ENCODE results near the gene CKM.
"Not testable (repeated sequence)": the region's sequence is repeated elsewhere in the genome, so short reads cannot be mapped to it uniquely, and the experiment has no call there.

Gene CKM

DNA sequence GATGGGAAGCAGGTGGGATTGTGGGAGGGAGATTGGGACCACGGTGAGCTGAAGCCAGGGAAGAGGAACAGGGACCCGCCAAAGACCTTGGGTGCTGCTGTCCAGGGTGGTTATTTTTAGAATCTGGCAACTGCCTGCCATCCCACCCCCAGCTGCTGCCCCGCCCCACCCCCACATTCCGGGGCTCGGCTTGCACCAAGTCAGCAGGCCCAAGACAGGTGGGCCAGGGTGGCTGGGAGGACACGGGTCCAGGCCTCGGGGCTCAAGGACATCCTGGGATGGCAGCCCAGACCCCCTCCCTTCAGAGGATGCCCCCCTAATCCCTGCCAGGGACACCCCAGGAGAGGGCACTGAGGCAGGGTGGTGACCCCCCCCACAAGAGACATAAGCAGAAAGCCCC lies 827 bp downstream of the CKM start:
- no peak for DNase-seq

DNA sequence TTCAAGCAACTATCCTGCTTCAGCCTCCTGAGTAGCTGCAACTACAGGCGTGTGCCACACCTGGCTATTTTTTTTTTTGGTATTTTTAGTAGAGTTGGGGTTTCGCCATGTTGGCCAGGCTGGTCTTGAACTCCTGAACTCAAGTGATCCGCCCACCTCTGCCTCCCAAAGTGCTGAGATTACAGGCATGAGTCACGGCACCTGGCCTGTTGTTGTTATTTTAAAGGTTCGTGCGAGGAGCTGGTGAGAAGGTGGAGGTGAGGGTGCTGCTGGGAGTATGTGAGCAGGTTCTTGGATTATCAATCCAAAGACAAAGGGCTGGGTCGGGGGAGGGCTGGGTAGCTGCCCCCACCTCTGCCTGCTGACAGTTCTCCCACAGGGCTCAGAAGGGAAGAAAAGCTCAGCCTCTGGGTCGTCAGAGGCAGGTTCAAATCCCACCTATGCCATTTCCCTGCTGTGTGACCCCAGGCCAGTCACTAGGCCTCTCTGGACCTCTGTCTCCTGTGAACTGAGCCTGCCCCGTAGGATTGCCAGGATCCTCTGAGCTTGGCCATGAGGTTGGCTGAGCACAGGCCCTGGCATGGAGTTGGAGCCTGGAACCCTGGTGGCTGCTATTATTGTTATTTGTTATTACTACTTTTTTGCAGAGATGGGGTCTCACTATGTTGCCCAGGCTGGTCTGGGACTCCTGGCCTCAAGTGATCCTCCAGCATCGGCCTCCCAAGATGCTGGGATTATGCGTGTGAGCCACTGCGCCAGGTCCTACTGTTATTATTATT lies 1.5 kb downstream of the CKM start:
- no peak for DNase-seq

DNA sequence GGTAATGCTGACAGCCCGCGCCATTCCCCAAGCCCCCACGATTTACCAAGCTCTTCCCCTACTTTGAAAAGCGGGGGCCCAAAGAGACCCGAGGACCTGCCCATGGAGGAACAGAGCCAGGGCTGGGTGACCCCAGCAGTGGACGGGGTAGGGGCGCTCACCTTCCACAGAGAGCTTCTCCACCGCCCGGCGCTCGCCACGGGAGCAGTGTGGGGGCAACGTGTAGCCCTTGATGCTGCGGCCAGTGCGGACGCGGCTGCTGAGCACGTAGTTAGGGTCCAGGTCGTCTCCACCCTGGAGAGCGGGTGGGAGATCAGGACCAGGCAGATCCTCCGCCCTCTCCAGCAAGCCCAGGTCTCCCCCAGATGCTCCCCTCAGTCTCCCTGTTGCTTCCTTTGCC lies 7.4 kb downstream of the CKM start:
- no peak for DNase-seq

DNA sequence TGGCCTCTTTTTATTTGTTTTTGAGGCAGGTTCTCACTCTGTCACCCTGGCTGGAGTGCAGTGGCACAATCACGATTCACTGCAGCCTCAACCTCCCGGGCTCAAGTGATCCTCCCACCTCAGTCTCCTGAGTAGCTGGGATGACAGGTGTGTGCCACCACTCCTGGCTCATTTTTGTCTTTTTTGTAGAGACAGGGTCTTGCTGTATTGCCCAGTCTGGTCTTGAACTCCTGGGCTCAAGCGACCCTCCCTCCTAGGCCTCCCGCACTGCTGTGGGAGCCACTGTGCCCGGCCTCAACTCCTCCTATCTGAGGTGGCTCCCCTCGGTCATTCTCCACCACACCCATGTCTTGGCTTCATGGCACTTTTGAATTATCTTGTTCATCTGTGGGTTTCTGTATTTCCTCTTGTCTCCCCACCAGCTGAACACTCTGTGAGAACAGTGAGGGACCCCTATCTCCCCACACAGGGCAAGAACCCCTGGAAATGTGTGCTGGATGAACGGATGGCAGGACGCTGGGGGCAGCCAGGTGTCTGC lies 7.9 kb downstream of the CKM start:
- no peak for DNase-seq

DNA sequence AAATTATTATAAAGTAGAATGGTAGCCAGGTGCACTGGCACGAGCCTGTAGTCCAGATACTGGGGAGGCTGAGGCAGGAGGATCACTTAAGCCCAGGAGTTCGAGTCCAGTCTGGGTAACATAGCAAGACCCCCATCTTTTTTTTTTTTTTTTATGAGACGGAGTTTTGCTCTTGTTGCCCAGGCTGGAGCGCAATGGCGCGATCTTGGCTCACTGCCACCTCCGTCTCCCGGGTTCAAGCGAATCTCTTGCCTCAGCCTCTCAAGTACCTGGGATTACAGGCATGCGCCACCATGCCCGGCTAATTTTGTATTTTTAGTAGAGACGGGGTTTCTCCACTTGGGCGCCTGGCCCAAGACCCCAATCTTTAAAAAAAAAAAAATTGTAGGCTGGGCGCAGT lies 10.4 kb downstream of the CKM start:
- DNase-seq, result not testable (repeated sequence)

DNA sequence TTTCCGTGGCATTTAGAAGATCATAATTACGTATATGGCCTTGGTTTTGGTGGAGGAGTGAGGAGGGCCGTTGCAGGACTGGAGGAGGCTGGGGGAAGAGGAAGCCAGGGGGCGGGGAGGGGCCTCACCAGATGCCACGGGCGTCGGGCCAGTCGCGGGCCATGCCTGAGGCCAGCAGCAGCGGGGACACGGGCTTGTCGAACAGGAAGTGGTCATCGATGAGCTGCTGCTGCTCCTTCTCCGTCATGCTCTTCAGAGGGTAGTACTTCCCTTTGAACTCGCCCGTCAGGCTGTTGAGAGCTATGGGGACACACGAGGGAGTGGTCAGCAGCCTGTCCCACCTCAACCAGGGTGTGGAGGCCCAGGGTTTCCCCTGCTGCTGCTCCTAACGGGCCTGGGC lies 11.1 kb downstream of the CKM start:
- DNase-seq, result no peak

DNA sequence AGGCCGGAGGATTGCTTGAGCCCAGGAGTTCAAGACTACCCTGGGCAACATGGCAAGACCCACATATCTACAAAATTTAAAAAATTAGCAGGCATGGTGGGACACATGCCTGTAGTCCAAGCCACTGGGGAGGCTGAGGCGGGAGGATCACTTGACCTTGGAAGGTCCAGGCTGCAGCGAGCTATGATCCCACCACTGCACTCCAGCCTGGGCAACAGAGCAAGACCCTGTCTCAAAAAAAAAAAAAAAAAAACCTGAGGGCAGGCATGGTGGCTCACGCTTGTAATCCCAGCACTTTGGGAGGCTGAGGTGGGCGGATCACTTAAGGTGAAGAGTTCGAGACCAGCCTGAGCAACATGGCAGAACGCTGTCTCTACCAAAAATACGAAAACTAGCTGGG lies 13.4 kb downstream of the CKM start:
- not testable (repeated sequence) for DNase-seq

DNA sequence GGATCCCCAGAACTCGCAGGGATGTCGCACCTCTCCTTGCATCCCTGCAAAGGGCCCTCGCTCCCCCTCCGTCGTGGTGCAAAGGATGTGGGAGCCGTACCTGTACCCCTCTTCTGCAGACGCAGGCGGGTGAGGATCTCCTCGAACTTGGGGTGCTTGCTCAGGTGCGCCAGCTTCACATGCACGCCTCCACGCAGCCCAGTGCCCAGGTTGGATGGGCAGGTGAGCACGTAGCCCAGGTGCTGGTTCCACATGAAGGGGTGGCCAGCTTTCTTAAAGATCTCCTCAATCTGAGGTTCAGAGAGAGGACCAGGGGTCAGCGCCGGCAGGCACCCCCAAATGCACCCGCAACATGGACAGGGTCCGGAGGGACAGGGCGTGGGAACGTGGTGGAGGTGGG lies 15.3 kb downstream of the CKM start:
- DNase-seq, result no peak

DNA sequence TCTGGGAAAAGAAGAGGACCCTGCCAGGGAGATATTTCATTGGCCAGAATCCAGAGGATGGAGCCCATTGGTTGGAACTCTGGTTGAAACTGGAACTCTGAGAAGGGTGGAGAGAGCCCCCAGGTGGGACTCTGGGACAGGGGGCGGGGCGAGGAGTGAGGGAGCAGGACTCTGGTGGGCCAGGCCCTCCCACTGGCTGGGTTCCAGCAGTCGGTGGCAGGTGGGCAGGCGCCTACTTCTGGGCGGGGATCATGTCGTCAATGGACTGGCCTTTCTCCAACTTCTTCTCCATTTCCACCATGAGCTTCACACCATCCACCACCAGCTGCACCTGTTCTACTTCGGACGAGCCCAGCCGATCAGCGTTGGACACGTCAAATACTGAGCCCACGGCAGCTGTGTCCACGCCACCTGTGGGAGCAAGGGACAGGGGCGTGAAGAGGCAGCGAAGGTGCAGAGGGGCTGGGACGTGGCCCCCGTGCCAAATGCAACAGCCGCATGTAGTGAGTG lies 16.1 kb downstream of the CKM start:
- no peak for DNase-seq

DNA sequence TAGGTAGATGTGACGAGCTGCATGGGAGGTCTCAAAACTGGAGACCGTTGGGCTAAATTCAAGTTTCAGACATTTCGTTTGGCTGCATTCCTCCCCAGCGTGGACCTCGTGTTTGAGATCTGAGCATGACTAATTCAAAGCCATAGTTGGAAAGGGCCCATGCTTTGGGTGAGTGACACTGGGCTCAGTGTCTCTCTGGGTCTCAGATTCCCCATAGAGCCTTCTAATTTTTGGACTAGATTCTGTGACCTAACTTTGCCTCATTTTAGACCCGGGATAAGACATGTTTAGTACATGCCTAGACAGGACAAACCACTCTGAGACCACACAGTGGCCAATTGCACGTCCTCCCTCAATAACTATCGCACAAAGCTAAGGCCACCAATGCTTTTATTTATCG lies 16.6 kb downstream of the CKM start:
- no peak for DNase-seq

DNA sequence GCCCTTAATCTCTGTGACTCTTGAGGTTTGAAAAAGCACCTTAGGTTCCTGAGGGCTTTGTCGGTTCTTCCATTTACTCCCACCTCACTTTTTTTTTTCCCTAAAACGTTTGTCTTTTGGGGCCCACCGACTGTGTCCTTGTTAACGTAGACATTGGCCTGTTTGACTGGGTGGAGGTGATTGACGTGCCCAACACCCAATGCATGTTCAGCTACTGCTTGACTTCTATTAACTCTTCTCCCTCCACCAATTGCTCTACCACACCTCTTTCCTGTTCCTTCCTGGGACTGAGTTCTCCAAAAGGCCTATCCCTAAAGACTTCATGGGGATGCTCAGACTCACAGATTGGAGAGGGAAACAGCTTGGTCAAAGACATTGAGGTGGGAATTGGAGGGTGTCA lies 17.3 kb downstream of the CKM start:
- no peak for DNase-seq

DNA sequence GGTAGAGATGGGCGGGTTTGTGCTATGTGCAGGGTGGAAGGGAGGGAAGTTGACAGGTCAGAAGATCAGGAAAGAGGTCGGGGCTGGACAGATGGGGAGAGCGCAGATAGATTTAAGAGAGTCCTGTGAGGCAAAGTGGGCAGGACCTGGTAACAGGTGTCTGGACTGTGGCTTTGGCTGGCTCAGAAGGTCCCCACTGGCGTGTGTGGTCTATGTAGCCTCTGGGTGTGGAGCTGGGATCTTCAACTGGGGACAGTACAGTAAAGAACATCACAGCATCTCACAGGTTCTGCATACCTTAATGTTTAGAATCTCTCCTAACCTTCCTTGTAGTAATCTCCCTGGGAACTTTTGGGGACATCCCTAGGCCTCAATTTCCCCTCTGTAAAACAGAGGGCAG lies 17.7 kb downstream of the CKM start:
- no peak for DNase-seq

DNA sequence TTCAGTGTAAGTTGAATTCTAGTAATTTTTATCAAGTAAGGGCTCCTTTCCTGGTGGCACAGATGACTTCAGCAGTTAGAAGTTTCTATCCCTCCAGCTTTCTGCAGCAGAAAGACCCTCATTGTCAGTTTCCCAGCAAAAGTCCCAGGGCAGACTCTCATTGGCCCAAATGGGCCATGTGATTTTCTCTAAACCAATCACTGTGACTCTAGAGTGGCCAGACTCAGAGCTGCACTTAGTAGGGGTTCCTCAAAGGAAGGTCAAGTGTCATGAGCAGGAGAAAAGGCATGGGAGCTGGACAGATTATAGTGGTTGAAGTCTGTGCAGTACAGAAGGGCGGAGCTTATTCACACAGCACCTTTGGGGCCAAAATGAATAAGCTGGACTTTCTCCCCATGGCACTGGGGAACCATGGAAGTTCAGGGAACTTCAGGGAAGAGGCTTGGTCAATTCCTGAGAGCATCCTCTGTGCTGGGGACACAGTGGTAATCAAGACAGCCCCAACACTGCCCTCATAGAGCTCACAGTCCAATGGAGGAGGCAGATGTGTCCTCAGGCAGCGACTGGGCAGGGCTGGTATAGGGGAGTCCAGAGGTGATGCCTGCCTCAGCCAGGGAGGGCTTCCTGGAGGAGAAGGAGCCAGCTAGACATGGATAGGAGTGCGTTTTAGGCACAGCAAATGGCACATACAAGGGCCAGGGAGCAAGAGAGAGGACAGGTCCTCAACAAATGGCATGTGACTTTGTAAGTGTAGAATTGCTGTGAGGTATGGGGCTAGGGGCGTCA lies 18.3 kb downstream of the CKM start:
- no peak for DNase-seq

DNA sequence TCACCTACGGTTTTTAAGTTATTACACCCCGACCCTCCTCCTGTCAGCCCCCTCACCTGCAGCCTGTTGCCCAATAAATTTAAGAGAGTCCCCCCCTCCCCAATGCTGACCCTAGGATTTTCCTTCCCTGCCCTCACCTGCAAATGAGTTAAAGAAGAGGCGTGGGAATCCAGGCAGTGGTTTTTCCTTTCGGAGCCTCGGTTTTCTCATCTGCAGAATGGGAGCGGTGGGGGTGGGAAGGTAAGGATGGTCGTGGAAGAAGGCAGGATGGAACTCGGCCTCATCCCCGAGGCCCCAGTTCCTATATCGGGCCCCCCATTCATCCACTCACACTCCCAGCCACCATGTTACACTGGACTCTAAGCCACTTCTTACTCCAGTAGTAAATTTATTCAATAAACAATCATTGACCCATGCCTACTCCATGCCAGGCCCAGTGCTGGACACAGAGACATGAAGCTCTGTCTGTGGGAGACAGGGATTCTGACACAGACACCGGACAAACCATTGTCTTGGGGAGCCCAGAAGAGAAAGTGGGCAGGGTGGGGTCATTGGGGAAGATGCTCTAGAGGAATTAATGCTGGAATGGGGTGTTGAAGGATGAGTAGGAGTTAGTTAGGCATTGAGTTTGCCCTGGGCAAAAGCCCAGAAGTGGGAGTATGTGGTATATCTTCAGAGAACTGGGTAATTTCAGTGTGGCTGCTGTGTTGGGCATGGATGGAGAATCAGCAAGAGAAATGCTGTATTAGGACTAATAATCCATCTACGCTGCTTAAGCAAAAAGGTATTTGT lies 19.2 kb downstream of the CKM start:
- DNase-seq, result no peak

DNA sequence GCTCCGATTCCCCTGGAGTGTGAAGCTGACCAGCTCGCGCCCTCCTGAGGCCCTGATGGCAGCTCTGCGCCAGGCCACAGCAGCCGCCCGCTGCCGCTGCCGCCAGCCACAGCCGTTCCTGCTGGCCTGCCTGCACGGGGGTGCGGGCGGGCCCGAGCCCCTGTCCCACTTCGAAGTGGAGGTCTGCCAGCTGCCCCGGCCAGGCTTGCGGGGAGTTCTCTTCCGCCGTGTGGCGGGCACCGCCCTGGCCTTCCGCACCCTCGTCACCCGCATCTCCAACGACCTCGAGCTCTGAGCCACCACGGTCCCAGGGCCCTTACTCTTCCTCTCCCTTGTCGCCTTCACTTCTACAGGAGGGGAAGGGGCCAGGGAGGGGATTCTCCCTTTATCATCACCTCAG lies 20.3 kb downstream of the CKM start:
- DNase-seq, result no peak

DNA sequence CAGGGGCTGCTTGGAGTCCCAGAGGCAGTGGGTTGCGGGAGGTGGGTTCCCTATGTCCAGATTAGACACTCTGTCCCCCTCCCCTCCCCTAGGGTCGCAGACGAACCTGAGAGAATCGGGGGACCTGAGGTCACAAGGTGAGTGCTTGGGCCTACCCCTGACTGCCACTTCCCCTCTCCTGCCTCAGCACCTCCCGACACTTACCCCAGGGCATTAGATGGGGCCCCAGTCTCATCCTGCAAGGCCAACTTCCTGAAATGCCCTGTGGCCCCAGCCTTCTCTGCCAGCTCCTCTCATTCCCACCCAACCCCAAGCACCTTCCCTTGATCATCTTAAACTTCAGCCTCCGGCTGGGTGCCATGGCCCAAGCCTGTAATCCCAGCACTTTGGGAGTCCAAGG lies 23.0 kb downstream of the CKM start:
- no peak for DNase-seq

DNA sequence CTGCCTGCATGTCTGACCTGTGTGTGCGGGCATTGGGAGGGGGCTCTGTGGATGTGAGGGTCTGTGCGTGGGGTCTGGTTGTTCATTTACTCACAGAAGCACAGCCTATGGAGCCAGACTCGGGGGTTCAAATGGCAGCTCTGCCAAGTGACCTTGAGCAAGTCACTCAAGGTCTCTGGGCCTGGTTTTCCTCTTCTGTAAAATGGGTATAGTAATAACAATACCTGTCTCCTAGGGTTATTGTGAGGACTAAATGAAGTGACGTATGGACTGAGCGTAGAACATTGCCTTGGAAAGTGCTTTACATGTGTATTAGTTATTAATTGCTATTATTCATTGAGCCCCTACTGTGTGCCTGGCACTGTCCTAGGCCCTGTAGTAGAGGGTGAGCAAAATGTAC lies 24.4 kb downstream of the CKM start:
- DNase-seq, result no peak

DNA sequence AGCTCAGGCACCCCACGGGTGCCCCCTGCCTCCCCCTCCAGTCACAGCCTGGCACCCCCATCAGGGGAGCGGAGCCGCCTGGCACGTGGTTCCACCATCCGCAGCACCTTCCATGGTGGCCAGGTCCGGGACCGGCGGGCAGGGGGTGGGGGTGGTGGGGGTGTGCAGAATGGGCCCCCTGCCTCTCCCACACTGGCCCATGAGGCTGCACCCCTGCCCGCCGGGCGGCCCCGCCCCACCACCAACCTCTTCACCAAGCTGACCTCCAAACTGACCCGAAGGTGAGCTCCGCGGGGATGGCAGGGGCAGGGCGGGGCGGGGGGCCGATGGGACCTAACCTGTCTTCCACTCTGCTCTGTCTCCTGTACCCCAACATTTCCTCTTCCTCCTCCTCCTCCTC lies 25.0 kb downstream of the CKM start:
- no peak for DNase-seq

DNA sequence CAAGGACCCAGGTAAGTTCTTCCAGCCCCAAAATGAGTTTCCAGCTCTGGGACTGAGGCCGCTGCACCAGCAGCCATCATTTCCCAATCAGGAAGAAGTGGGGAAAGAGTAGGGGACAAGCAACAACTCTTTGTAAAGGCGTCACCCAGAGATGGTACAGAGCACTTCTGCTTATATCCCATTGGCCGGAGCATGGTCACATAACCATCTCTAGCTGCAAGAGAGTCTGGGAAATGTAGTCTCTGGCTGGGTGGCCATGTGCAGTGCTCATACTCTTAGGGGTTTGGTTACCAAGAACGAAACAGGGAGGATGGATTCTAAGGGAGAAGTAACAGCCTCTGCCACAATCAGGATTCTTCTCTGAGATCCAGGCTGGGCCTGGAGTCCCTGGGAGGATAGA lies 26.3 kb downstream of the CKM start:
- DNase-seq, result no peak

DNA sequence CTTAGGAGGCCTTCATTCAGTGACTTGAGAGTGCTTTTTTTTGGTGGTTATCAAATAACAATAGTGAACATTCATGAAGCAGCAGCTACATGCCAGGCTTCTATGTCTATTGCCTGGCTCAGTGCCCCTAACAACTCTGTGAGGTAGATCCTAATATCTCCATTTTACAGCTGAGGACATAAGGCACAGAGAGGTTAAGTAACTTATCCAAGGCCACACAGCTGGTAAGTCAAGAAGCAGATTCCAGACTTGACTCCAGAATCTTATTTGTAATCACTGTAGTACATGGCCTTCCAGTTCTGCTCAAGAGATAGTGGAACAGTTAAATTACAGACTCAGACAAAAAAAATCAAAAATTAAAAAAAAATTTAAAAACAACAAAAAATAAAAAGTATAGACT lies 26.8 kb downstream of the CKM start:
- no peak for DNase-seq

DNA sequence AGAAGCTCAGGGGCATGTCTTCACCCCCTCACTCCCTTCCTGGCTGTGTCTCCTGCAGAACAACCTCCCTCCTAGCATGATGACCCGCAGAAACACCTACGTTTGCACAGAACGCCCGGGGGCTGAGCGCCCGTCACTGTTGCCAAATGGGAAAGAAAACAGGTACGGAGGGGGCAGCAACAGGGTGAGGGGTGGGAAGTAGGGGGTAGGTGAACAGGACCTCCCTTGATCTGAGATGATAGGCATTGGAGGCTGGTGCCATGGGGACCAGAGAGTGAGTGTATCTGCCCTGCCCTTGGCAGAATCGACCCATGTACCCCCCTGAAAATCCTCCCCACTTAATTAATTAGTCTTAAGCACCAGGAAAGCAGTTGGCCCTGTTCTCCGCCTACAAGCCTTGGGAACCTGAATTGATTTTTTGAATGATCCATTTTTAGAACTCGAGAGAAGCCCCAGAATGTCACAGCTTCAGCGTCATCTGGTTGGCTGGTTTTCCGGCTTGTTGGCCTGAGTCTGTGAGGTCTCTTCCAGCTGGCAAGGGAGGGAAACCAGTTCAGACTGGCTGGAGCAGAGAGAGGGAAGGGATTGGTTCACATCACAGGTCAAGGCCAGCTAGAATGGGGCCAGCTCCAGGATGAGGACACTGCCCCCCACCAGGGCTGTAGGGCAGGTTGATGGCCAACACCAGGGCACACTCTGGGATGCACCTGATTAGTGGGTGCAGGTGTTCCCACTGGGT lies 28.2 kb downstream of the CKM start:
- peak in 33 of 51 donors; percentile 1 to 71 (median 32) for DNase-seq
